ENCODE measurements around the gene SLC12A7.

GRCh38 chr5:1011741-1012312 lies 100.0 kb downstream of the SLC12A7 start:
- TF ChIP-seq YY1 (IDR thresholded peaks at IDR 0.05; ENCODE audit: insufficient read depth, insufficient read length) (no peak), ZNF274 (IDR thresholded peaks at IDR 0.05; ENCODE audit: low read depth, low read length) (no peak)

Measured in NT2/D1 (cell line).